Measurements from ENCODE around the gene EFNA1. TPM values are rescaled to one million over a fixed set of nuclear protein-coding genes. Genes with fewer than 3 reads are reported as not detected.

Gene EFNA1
- total RNA-seq, 2 donors from 2014 or later, result 85.1 to 132 TPM

- H3K36me3 ChIP-seq, result no peaks in the 10 kb centered on the region
- intact Hi-C loops (cut with DNase I), result no loop called here
- H3K27ac ChIP-seq, result no peak overlapping the region
- H3K9me3 ChIP-seq, result no peaks in the 10 kb centered on the region
- no peak overlapping the region for H3K4me3 ChIP-seq
- no peaks in the 10 kb centered on the region for H3K27me3 ChIP-seq (replicated peaks; ENCODE audit: insufficient read depth)
- TF ChIP-seq POLR2AphosphoS5 (IDR thresholded peaks at IDR 0.05), result no peak
- no peak for TF ChIP-seq POLR2A (IDR thresholded peaks at IDR 0.05)
- 63% methylated on average over 8 of the region's 8 CpGs for WGBS
- peaks cover 23% of the 10 kb centered on the region for H3K4me1 ChIP-seq (replicated peaks)
- DNase-seq (ENCODE audit: low spot score), result no peak
Measured at GRCh38 chr1:155086856-155087535, 40.7 kb upstream of the EFNA1 start.

DNA sequence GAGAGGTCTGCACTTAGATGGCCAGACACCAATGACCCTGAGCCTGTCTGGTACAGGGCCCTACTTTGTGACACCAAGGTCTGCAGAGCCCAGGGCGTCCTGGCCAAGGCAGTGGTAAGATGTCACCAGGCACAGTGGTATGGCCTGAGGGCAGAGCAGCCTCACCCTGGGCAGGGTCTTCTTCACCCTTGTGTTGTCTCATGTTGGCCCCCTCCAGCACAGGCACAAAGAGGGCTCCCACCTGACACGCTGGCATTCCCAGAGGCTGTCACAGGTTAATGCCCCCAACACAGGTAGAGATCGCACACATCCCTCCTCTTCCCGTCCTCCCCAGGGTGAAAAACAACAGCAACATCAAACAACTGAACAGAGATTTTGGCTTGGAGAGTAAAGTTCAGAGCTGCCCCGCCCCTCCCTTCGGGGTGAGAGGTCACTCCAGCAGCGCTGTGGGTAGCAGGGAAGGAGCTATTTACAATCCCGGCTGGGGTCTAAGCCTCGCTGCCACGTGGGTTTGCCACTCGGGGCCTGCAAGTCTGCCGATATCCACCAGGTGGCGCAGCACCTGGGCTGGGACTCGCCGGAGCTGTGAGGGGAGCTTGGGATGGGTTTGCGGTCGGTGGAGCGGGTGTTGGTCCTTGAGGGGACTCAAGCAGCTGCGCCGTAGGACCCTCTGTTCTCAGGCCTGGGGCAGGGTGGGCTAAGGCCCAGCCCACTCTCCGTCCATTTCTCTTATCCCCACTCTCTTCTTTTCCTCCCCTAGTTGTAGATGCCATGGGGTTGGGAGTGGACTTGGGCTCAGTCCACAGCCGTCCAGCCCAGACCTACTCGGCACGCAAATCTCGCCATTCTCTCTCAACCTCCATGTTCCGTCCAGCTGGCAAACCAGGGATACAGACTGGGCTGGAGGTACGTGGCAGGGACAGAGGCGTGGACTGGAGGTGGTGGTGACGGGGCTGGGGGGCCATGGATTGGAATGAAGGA is 36.3 kb upstream of the EFNA1 start:
- Histone ChIP-seq H3K27me3 (replicated peaks; ENCODE audit: insufficient read depth) (no peaks in the 10 kb centered on the region), H3K9me3 (no peaks in the 10 kb centered on the region), H3K27ac (no peak overlapping the region), H3K4me3 (no peak overlapping the region), H3K36me3 (no peaks in the 10 kb centered on the region), H3K4me1 (replicated peaks) (peaks cover 5% of the 10 kb centered on the region)
- TF ChIP-seq POLR2A (IDR thresholded peaks at IDR 0.05) (no peak), POLR2AphosphoS5 (IDR thresholded peaks at IDR 0.05) (peak; percentile 60), CTCF (IDR thresholded peaks at IDR 0.05) (peak; percentile 97 to 99 (median 98))
- WGBS, result 39% methylated on average over 18 of the region's 29 CpGs
- intact Hi-C loops (cut with DNase I), result loop anchor here (2.0 kb wide), 1 partner anchor 35 kb away; the partner anchor contains the start of gene EFNA1
- DNase-seq (ENCODE audit: low spot score), result peak; percentile 63

GRCh38 chr1:155092131-155092530 is 35.5 kb upstream of the EFNA1 start:
- Histone ChIP-seq H3K27me3 (replicated peaks; ENCODE audit: insufficient read depth) (no peaks in the 10 kb centered on the region), H3K4me3 (no peak overlapping the region), H3K4me1 (replicated peaks) (peaks cover 5% of the 10 kb centered on the region), H3K9me3 (no peaks in the 10 kb centered on the region), H3K27ac (no peak overlapping the region), H3K36me3 (no peaks in the 10 kb centered on the region)
- no peak for DNase-seq (ENCODE audit: low spot score)
- TF ChIP-seq POLR2AphosphoS5 (IDR thresholded peaks at IDR 0.05) (no peak), CTCF (IDR thresholded peaks at IDR 0.05) (no peak), POLR2A (IDR thresholded peaks at IDR 0.05) (no peak)
- WGBS, result 79% methylated on average over 6 of the region's 6 CpGs
- intact Hi-C loops (cut with DNase I), result loop anchor here (2.0 kb wide), 1 partner anchor 35 kb away; the partner anchor contains the start of gene EFNA1

DNA sequence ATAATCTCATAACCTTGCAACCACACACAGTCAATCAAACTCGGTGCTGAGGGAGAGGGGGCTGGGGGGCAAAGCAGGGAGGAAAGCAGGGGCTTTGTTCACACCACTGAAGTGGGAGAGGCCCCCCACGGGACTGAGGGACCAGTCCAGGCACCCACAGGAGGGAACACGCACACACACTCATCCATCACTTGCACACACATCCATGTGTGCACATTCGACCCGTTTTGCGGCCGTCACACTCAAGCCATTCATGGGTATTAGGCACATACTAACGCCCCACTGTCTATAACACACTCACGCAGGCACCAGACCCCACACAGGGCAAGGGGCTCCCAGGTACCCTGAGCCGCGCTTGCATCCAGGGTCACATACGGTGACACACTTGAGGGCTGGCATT is 35.0 kb upstream of the EFNA1 start:
- Histone ChIP-seq H3K27ac (no peak overlapping the region), H3K9me3 (no peaks in the 10 kb centered on the region), H3K36me3 (no peaks in the 10 kb centered on the region), H3K4me1 (replicated peaks) (peaks cover 5% of the 10 kb centered on the region), H3K4me3 (no peak overlapping the region), H3K27me3 (replicated peaks; ENCODE audit: insufficient read depth) (no peaks in the 10 kb centered on the region)
- WGBS, result 85% methylated on average over 12 of the region's 12 CpGs
- intact Hi-C loops (cut with DNase I), result loop anchor here (2.0 kb wide), 1 partner anchor 34 kb away; the partner anchor contains the start of gene EFNA1
- TF ChIP-seq POLR2A (IDR thresholded peaks at IDR 0.05), result no peak
- no peak for TF ChIP-seq CTCF (IDR thresholded peaks at IDR 0.05)
- TF ChIP-seq POLR2AphosphoS5 (IDR thresholded peaks at IDR 0.05), result no peak
- DNase-seq (ENCODE audit: low spot score), result no peak
